Testis (tissue), 2 donors: ENCODE results near the gene ZFY.
"Not testable (repeated sequence)": the region's sequence is repeated elsewhere in the genome, so short reads cannot be mapped to it uniquely, and the experiment has no call there.

Experiments
- POLR2A ChIP-seq: fragments of 450-650 bp; IDR thresholded peaks from one replicate; pipeline ENCODE4 v1.6.1; 2017; ENCODE audit warnings: antibody characterized with exemption, mild to moderate bottlenecking, moderate library complexity
- TF ChIP-seq, protein P1 (sequence below), 3 experiments: fragments of 450-650 bp in 2 of 3; fragments of 200-600 bp in 1 of 3; sonication (generic) in 1 of 3; IDR thresholded peaks; one replicate each; pipeline ENCODE4 v1.5.1; 2016 to 2019; ENCODE audit warnings: antibody characterized with exemption in 3 of 3, mild to moderate bottlenecking in 2 of 3, moderate library complexity in 1 of 3

- TF ChIP-seq, protein P1, sequence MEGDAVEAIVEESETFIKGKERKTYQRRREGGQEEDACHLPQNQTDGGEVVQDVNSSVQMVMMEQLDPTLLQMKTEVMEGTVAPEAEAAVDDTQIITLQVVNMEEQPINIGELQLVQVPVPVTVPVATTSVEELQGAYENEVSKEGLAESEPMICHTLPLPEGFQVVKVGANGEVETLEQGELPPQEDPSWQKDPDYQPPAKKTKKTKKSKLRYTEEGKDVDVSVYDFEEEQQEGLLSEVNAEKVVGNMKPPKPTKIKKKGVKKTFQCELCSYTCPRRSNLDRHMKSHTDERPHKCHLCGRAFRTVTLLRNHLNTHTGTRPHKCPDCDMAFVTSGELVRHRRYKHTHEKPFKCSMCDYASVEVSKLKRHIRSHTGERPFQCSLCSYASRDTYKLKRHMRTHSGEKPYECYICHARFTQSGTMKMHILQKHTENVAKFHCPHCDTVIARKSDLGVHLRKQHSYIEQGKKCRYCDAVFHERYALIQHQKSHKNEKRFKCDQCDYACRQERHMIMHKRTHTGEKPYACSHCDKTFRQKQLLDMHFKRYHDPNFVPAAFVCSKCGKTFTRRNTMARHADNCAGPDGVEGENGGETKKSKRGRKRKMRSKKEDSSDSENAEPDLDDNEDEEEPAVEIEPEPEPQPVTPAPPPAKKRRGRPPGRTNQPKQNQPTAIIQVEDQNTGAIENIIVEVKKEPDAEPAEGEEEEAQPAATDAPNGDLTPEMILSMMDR (IDR thresholded peaks at IDR 0.05): not testable (repeated sequence)
- TF ChIP-seq POLR2A: not testable (repeated sequence)
Measured at GRCh38 chrY:2997369-2997768, 62.2 kb downstream of the ZFY start.
